Epithelial cell of proximal tubule (primary cell): ENCODE results near the gene CPNE6. TPM values are rescaled to one million over a fixed set of nuclear protein-coding genes. Genes with fewer than 3 reads are reported as not detected.
A peak's percentile ranks its signal among the peaks of the same experiment; 100 is the strongest.

Experiments used
- DNase-seq: peaks from one replicate; pipeline ENCODE4 v3.0.0-alpha.2; 2011; ENCODE audit warnings: low read depth
- H3K4me3 ChIP-seq: 2 replicates; pipeline ENCODE4 v1.5.1; 2011; ENCODE audit warnings: low read depth, mild to moderate bottlenecking, low read length
- CTCF ChIP-seq: conservative IDR thresholded peaks from 2 replicates; pipeline ENCODE4 v1.5.1; 2012; ENCODE audit warnings: low read depth, mild to moderate bottlenecking, low read length
- total RNA-seq: library from RNA; depleted of rRNA; stranded (reverse); fragments of >200 nt; gene quantifications from 2 replicates; pipeline ENCODE4 v1.2.3, GENCODE V29; 2015

Gene CPNE6
- total RNA-seq, 1 donor from 2014 or later = not detected

- DNase-seq = no peak
Observed at GRCh38 chr14:24052656-24053547, 18.5 kb upstream of the CPNE6 start.

GRCh38 chr14:24053548-24054323 is 17.6 kb upstream of the CPNE6 start:
- H3K4me3 ChIP-seq = no peak overlapping the region
- TF ChIP-seq CTCF = no peak
- DNase-seq = no peak

More at GRCh38 chr14:24052656-24053547, 18.5 kb upstream of the CPNE6 start:
- TF ChIP-seq CTCF = no peak
- H3K4me3 ChIP-seq = peak overlapping the region; percentile 60

GRCh38 chr14:24054324-24054641 is 17.1 kb upstream of the CPNE6 start:
- no peak for DNase-seq
- no peak for TF ChIP-seq CTCF
- no peak overlapping the region for H3K4me3 ChIP-seq

GRCh38 chr14:24054646-24055045 is 16.7 kb upstream of the CPNE6 start:
- H3K4me3 ChIP-seq = no peak overlapping the region
- no peak for DNase-seq
- no peak for TF ChIP-seq CTCF

- no peak for DNase-seq
- H3K4me3 ChIP-seq = no peak overlapping the region
- TF ChIP-seq CTCF = no peak
Observed at GRCh38 chr14:24055971-24056799, 15.2 kb upstream of the CPNE6 start.

GRCh38 chr14:24056800-24057184 is 14.6 kb upstream of the CPNE6 start:
- TF ChIP-seq CTCF = no peak
- DNase-seq = no peak
- H3K4me3 ChIP-seq = no peak overlapping the region
